Uterus (tissue), 4 donors: ENCODE results near the gene WDR64. TPM values are rescaled to one million over a fixed set of nuclear protein-coding genes. Genes with fewer than 3 reads are reported as not detected.

Experiments
- DNase-seq, 2 donors: peaks; one replicate each; pipeline ENCODE4 v3.0.0-alpha.2; 2019 to 2020
- H3K27ac ChIP-seq, 2 donors: fragments of 200-600 bp; sonication (generic); 1 replicate in 1 of 2; 2 replicates in 1 of 2; pipeline ENCODE4 v1.5.1; 2016 to 2018
- H3K27me3 ChIP-seq, 2 donors: fragments of 200-600 bp; sonication (generic); one replicate each; pipeline ENCODE4 v1.5.1; 2018 to 2019; ENCODE audit warnings: control low read depth in 1 of 2
- H3K36me3 ChIP-seq, 2 donors: fragments of 200-600 bp; sonication (generic); one replicate each; pipeline ENCODE4 v1.5.1; 2019; ENCODE audit warnings: control low read depth in 1 of 2
- H3K4me1 ChIP-seq, 2 donors: fragments of 200-600 bp; sonication (generic); one replicate each; pipeline ENCODE4 v1.5.1; 2018 to 2019; ENCODE audit warnings: control low read depth in 1 of 2
- H3K4me3 ChIP-seq, 2 donors: fragments of 200-600 bp; sonication (generic); 1 replicate in 1 of 2; 2 replicates in 1 of 2; pipeline ENCODE4 v1.5.1; 2018 to 2019; ENCODE audit warnings: mild to moderate bottlenecking in 1 of 2
- H3K9me3 ChIP-seq, 2 donors: fragments of 200-600 bp; sonication (generic); one replicate each; pipeline ENCODE4 v1.5.1; 2019; ENCODE audit warnings: control low read depth in 1 of 2
- CTCF ChIP-seq, 4 experiments: fragments of 200-600 bp in 2 of 4; fragments of 450-650 bp in 2 of 4; sonication (generic) in 2 of 4; IDR thresholded peaks; one replicate each; pipeline ENCODE4 v1.5.1; 2016 to 2019; ENCODE audit warnings: antibody characterized with exemption in 4 of 4, mild to moderate bottlenecking in 2 of 4, moderate library complexity in 1 of 4
- POLR2A ChIP-seq, 2 donors: fragments of 450-650 bp; IDR thresholded peaks; one replicate each; pipeline ENCODE4 v1.6.1; 2016; ENCODE audit warnings: antibody characterized with exemption in 2 of 2, mild to moderate bottlenecking in 1 of 2, moderate library complexity in 1 of 2
- intact Hi-C: fragments of 100-400 bp; cut with DNase I; formaldehyde crosslinking; loops from one replicate; pipeline ENCODE4 v1.15.1; 2023; ENCODE audit warnings: low total_unique reads
- total RNA-seq, 4 donors: library from RNA; depleted of rRNA in 3 of 4; stranded (reverse); fragments of >200 nt in 3 of 4; gene quantifications; one replicate each; pipeline versions ENCODE4 v1.1.0 to v1.2.4, GENCODE V29; 2014 to 2023
- donor health status: DM: yes; HTN: yes; CAD: no.

Gene WDR64
- total RNA-seq, 4 donors from 2014 or later = 0.21 TPM; not detected in 3

GRCh38 chr1:241642593-241642944 is 9.5 kb upstream of the WDR64 start:
- Histone ChIP-seq H3K4me1 (no peaks in the 10 kb centered on the region), H3K27me3 (no peaks in the 10 kb centered on the region), H3K9me3 (no peaks in the 10 kb centered on the region), H3K4me3 (no peak overlapping the region), H3K36me3 (no peaks in the 10 kb centered on the region), H3K27ac (no peak overlapping the region)
- DNase-seq = no peak
- no peak for TF ChIP-seq CTCF (IDR thresholded peaks at IDR 0.05)
- no peak for TF ChIP-seq POLR2A (IDR thresholded peaks at IDR 0.05)
- intact Hi-C loops = no loop called here

- Histone ChIP-seq H3K27ac (no peak overlapping the region), H3K4me1 (no peaks in the 10 kb centered on the region), H3K36me3 (no peaks in the 10 kb centered on the region), H3K9me3 (no peaks in the 10 kb centered on the region), H3K4me3 (no peak overlapping the region), H3K27me3 (no peaks in the 10 kb centered on the region)
- intact Hi-C loops = no loop called here
- TF ChIP-seq CTCF (IDR thresholded peaks at IDR 0.05) (no peak), POLR2A (IDR thresholded peaks at IDR 0.05) (no peak)
- no peak for DNase-seq
Observed at GRCh38 chr1:241644259-241644658, 7.8 kb upstream of the WDR64 start.

DNA sequence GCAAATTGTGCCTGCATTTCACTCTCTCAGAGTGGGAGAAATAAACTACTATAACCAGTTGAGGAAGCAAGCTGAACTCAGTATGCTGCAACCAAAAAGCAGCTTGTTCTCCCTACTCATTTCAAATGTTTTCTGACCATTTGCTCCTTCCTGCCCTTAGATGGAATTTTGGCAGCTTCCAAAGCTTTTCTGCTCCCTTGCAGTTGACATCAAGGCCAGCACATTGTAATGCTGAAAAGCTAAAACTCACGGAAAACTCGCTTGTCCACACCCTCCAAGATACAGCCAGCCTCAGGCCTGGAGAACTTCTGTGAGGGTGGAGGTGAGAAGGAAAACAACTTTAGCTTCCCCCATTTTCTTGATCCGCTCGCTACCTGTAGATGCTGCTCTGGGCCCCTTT is 6.9 kb upstream of the WDR64 start:
- intact Hi-C loops = no loop called here
- no peaks in the 10 kb centered on the region for H3K36me3 ChIP-seq
- H3K27ac ChIP-seq = no peak overlapping the region
- H3K4me3 ChIP-seq = no peak overlapping the region
- no peak for DNase-seq
- no peak for TF ChIP-seq CTCF (IDR thresholded peaks at IDR 0.05)
- TF ChIP-seq POLR2A (IDR thresholded peaks at IDR 0.05) = no peak
- no peaks in the 10 kb centered on the region for H3K4me1 ChIP-seq
- no peaks in the 10 kb centered on the region for H3K9me3 ChIP-seq
- H3K27me3 ChIP-seq = no peaks in the 10 kb centered on the region

DNA sequence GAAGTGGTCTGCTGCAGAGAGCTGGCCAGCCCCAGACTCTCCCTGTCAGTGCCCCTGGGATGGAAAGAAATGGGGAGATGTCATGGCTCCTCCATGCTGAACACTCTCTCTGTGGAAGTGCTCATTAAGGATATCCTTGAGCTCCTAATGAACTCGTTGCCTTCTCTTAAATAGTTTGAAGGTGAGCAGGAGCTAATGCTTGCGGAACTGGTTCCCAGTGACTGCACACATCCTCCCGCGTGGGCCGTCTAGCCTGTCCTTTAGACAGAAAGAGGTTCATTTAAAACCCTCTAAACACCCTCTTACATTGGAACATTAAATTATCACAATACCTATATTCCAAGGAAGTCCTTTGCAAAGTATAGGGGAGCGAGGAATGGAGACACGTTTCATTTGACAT is 5.9 kb upstream of the WDR64 start:
- intact Hi-C loops = no loop called here
- TF ChIP-seq CTCF (IDR thresholded peaks at IDR 0.05) (no peak), POLR2A (IDR thresholded peaks at IDR 0.05) (no peak)
- no peak overlapping the region for H3K4me3 ChIP-seq

DNA sequence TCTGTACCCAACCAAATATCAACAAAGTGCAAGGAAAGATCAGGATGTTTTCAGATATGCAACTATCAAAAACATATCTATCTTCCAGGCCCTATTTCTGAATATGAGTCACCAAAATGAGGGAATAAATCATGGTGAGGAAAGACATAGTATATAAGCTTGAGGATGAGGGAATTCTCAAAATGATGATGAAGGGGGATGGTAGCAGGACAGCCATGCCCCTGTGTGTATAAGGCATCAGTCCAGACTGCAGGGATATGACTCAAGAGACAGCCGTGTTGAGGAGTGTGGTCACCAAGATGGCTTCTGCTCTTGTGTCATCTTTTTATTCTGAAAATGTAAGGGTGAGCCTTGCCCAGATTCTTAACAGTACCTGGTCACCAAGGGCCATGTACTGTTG is 4.4 kb upstream of the WDR64 start:
- Histone ChIP-seq H3K27ac (no peak overlapping the region), H3K9me3 (no peaks in the 10 kb centered on the region), H3K27me3 (no peaks in the 10 kb centered on the region), H3K36me3 (no peaks in the 10 kb centered on the region), H3K4me1 (no peaks in the 10 kb centered on the region), H3K4me3 (no peak overlapping the region)
- intact Hi-C loops = no loop called here
- TF ChIP-seq CTCF (IDR thresholded peaks at IDR 0.05) (no peak), POLR2A (IDR thresholded peaks at IDR 0.05) (no peak)
- DNase-seq = no peak

More for the DNA sequence above, 5.9 kb upstream of the WDR64 start:
- H3K27me3 ChIP-seq = no peaks in the 10 kb centered on the region
- no peaks in the 10 kb centered on the region for H3K4me1 ChIP-seq
- no peaks in the 10 kb centered on the region for H3K36me3 ChIP-seq
- H3K27ac ChIP-seq = no peak overlapping the region
- no peak for DNase-seq
- no peaks in the 10 kb centered on the region for H3K9me3 ChIP-seq
